PC-3 (cell line): Measurements from ENCODE around the gene IFI35. TPM values are rescaled to one million over a fixed set of nuclear protein-coding genes. Genes with fewer than 3 reads are reported as not detected.

Source experiments
- ATAC-seq: fragments of 200-7000 bp; cut with Tn5 transposase; 2 replicates; pipeline ENCODE4 v1.9.1; 2020; ENCODE audit warnings: mild to moderate bottlenecking, moderate library complexity
- BruUV-seq: library from RNA; stranded (reverse); fragments of 400-500 nt; replicated peaks from 2 replicates; lab custom pipeline; 2021; lab: Mats Ljungman, UMichigan
- CTCF ChIA-PET: fragments of 300-600 bp; sonication (Branson Sonifier 250); formaldehyde crosslinking; loops from one replicate; lab custom pipeline; 2022; ENCODE audit warnings: antibody characterized with exemption; lab: Charles Lee
- POLR2A ChIA-PET: fragments of 300-600 bp; sonication (Branson Sonifier 250); formaldehyde crosslinking; loops from one replicate; lab custom pipeline; 2022; ENCODE audit warnings: antibody characterized with exemption; ENCODE audit not compliant: unreplicated experiment; lab: Charles Lee
- DNase-seq: peaks from one replicate; pipeline ENCODE4 v3.0.0-alpha.2; 2015
- H2AFZ ChIP-seq: fragments of 300-600 bp; sonication (generic); 2 replicates; pipeline ENCODE4 v1.6.0; 2016; ENCODE audit warnings: antibody characterized with exemption, low read length
- H3F3A ChIP-seq: fragments of 300-600 bp; sonication (generic); one replicate; pipeline ENCODE4 v1.6.0; 2017; ENCODE audit warnings: antibody characterized with exemption, low read length, control low read depth, mild to moderate bottlenecking; ENCODE audit not compliant: unreplicated experiment
- H3K27ac ChIP-seq: fragments of 300-600 bp; sonication (generic); 2 replicates; pipeline ENCODE4 v1.5.1; 2016; ENCODE audit warnings: mild to moderate bottlenecking, low read length
- H3K27me3 ChIP-seq: fragments of 300-600 bp; sonication (generic); 2 replicates; pipeline ENCODE4 v1.6.1; 2016; ENCODE audit warnings: low read length, mixed read lengths
- H3K36me3 ChIP-seq: fragments of 300-600 bp; sonication (generic); 2 replicates; pipeline ENCODE4 v1.6.1; 2016; ENCODE audit warnings: low read depth, mixed run types, low read length, mixed read lengths
- H3K4me1 ChIP-seq: fragments of 300-600 bp; sonication (generic); 2 replicates; pipeline ENCODE4 v1.5.1; 2016; ENCODE audit warnings: low read length; ENCODE audit not compliant: insufficient read depth
- H3K4me2 ChIP-seq: fragments of 300-600 bp; sonication (generic); 2 replicates; pipeline ENCODE4 v1.6.0; 2016; ENCODE audit warnings: low read length
- H3K4me3 ChIP-seq: fragments of 300-600 bp; sonication (generic); 2 replicates; pipeline ENCODE4 v1.5.1; 2016; ENCODE audit warnings: mild to moderate bottlenecking, low read length, mixed read lengths
- H3K79me2 ChIP-seq: fragments of 300-600 bp; sonication (generic); 2 replicates; pipeline ENCODE4 v1.6.1; 2017; ENCODE audit warnings: low read length, mixed read lengths
- H3K9ac ChIP-seq: fragments of 300-600 bp; sonication (generic); 2 replicates; pipeline ENCODE4 v1.6.0; 2016; ENCODE audit warnings: mild to moderate bottlenecking, low read length
- H3K9me2 ChIP-seq: fragments of 300-600 bp; sonication (generic); replicated peaks from 2 replicates; pipeline ENCODE4 v1.6.1; 2016; ENCODE audit warnings: mixed run types, low read length, mixed read lengths
- H3K9me3 ChIP-seq: fragments of 300-600 bp; sonication (generic); 2 replicates; pipeline ENCODE4 v1.6.1; 2016; ENCODE audit warnings: low read length, mixed read lengths
- H4K20me1 ChIP-seq: fragments of 300-600 bp; sonication (generic); 2 replicates; pipeline ENCODE4 v1.6.1; 2016; ENCODE audit warnings: low read length, mixed read lengths
- CTCF ChIP-seq: fragments of 300-600 bp; sonication (generic); conservative IDR thresholded peaks from 2 replicates; pipeline ENCODE4 v1.5.1; 2017; ENCODE audit warnings: antibody characterized with exemption, low read depth, mild to moderate bottlenecking, low read length
- EZH2 ChIP-seq: fragments of 300-600 bp; sonication (generic); IDR thresholded peaks from one replicate; pipeline ENCODE4 v1.6.1; 2017; ENCODE audit warnings: antibody characterized with exemption, mild to moderate bottlenecking, low read length; ENCODE audit not compliant: unreplicated experiment
- EZH2phosphoT487 ChIP-seq: fragments of 300-600 bp; sonication (generic); IDR thresholded peaks from 2 replicates; pipeline ENCODE4 v1.6.1; 2018; ENCODE audit warnings: mild to moderate bottlenecking, antibody characterized with exemption, low read length, borderline replicate concordance
- intact Hi-C: fragments of 100-400 bp; cut with micrococcal nuclease; formaldehyde crosslinking; loops from 2 replicates; pipeline ENCODE4 v1.9.0; 2023
- total RNA-seq: library from RNA; depleted of rRNA; stranded (reverse); fragments of >200 nt; gene quantifications from 2 replicates; pipeline ENCODE4 v1.2.3, GENCODE V29; 2014

The IFI35 gene
- total RNA-seq, 1 experiment from 2014 or later, result 12.3 TPM

GRCh38 chr17:43016216-43016615 lies 9.6 kb downstream of the IFI35 start:
- intact Hi-C loops, result no loop called here
- TF ChIP-seq CTCF, result no peak
- no peak for TF ChIP-seq EZH2phosphoT487
- TF ChIP-seq EZH2, result no peak
- H3K27me3 ChIP-seq, result no peaks in the 10 kb centered on the region
- no peaks in the 10 kb centered on the region for H3K9me2 ChIP-seq
- H3K4me3 ChIP-seq, result no peak overlapping the region
- POLR2A ChIA-PET, result no interaction called here
- no peaks in the 10 kb centered on the region for H3K36me3 ChIP-seq
- no peak overlapping the region for H3K4me2 ChIP-seq
- no peak for ATAC-seq
- H3K27ac ChIP-seq, result no peak overlapping the region
- no peak overlapping the region for H2AFZ ChIP-seq
- no TSS peak for BruUV-seq
- H3F3A ChIP-seq, result no peaks in the 10 kb centered on the region
- H3K79me2 ChIP-seq, result peaks cover 12% of the 10 kb centered on the region; the same call in 1 of the 2 replicates
- CTCF ChIA-PET, result no interaction called here
- H3K9ac ChIP-seq, result no peak overlapping the region
- no peak for DNase-seq
- no peaks in the 10 kb centered on the region for H4K20me1 ChIP-seq
- H3K4me1 ChIP-seq, result peaks cover 5% of the 10 kb centered on the region
- no peaks in the 10 kb centered on the region for H3K9me3 ChIP-seq

- Histone ChIP-seq H3K4me2 (no peak overlapping the region), H3K4me1 (peaks cover 5% of the 10 kb centered on the region), H2AFZ (no peak overlapping the region), H3K36me3 (no peaks in the 10 kb centered on the region), H3K9me3 (no peaks in the 10 kb centered on the region), H3K79me2 (peaks cover 13% of the 10 kb centered on the region; the same call in 1 of the 2 replicates), H3K27me3 (no peaks in the 10 kb centered on the region), H3K27ac (no peak overlapping the region), H3K4me3 (no peak overlapping the region), H3F3A (no peaks in the 10 kb centered on the region), H3K9me2 (no peaks in the 10 kb centered on the region), H4K20me1 (no peaks in the 10 kb centered on the region), H3K9ac (no peak overlapping the region)
- intact Hi-C loops, result no loop called here
- no peak for TF ChIP-seq CTCF
- no peak for TF ChIP-seq EZH2phosphoT487
- TF ChIP-seq EZH2, result no peak
- ChIA-PET CTCF (no interaction called here), POLR2A (interaction anchor here (0.6 kb wide), 1 partner anchor 12 kb away, joined by 10 read pairs; no protein-coding TSS in a partner anchor)
- DNase-seq (no peak), ATAC-seq (no peak)
- no TSS peak for BruUV-seq
Observed at GRCh38 chr17:43018008-43018853, 11.6 kb downstream of the IFI35 start.

- no peak for DNase-seq
- Histone ChIP-seq H3K79me2 (peaks cover 13% of the 10 kb centered on the region; the same call in 1 of the 2 replicates), H3K4me1 (peaks cover 5% of the 10 kb centered on the region), H3K4me3 (no peak overlapping the region), H3K9me3 (no peaks in the 10 kb centered on the region), H3K27me3 (no peaks in the 10 kb centered on the region), H3K9ac (no peak overlapping the region), H2AFZ (no peak overlapping the region), H3F3A (no peaks in the 10 kb centered on the region), H3K9me2 (no peaks in the 10 kb centered on the region), H3K27ac (no peak overlapping the region), H3K36me3 (no peaks in the 10 kb centered on the region), H3K4me2 (no peak overlapping the region), H4K20me1 (no peaks in the 10 kb centered on the region)
- POLR2A ChIA-PET, result no interaction called here
- BruUV-seq, result no TSS peak
- intact Hi-C loops, result no loop called here
- CTCF ChIA-PET, result interaction anchor here (0.6 kb wide), 1 partner anchor 958 kb away, joined by 3 read pairs; no protein-coding TSS in a partner anchor
- no peak for ATAC-seq
- TF ChIP-seq CTCF (no peak), EZH2 (no peak), EZH2phosphoT487 (no peak)
Observed at GRCh38 chr17:43018932-43019331, 12.3 kb downstream of the IFI35 start.
